GM19452 (cell line): Measurements from ENCODE around the gene COL23A1.

ENCODE experiments used
- ATAC-seq: cut with Tn5 transposase; IDR thresholded peaks from one replicate; pipeline ENCODE4 v1.9.1; 2021; ENCODE audit not compliant: unreplicated experiment

COL23A1 gene

GRCh38 chr5:178349075-178349511, 241.1 kb downstream of the COL23A1 start:
- no peak for ATAC-seq

- ATAC-seq, result no peak
Observed at GRCh38 chr5:178348356-178349074, 241.7 kb downstream of the COL23A1 start.

DNA sequence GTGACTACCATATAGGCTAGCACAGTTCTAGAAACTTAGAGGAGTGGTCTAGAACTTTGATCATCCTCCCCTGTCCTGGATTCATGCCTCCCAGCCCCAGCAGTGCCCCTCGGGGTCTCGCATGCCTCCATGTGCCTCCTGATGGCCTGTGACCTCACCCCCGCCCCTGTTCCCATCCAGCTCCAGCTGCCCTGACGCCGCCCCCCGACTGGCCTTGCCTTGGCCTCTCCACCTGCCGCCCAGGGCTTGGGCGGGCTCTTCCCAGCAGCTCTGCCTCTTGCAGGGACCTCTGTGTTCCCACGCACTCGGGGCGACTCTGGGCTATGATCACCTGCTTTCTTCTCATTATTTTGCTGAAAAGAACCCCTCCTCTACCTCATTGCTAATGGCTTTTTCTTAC, 242.2 kb downstream of the COL23A1 start:
- no peak for ATAC-seq

DNA sequence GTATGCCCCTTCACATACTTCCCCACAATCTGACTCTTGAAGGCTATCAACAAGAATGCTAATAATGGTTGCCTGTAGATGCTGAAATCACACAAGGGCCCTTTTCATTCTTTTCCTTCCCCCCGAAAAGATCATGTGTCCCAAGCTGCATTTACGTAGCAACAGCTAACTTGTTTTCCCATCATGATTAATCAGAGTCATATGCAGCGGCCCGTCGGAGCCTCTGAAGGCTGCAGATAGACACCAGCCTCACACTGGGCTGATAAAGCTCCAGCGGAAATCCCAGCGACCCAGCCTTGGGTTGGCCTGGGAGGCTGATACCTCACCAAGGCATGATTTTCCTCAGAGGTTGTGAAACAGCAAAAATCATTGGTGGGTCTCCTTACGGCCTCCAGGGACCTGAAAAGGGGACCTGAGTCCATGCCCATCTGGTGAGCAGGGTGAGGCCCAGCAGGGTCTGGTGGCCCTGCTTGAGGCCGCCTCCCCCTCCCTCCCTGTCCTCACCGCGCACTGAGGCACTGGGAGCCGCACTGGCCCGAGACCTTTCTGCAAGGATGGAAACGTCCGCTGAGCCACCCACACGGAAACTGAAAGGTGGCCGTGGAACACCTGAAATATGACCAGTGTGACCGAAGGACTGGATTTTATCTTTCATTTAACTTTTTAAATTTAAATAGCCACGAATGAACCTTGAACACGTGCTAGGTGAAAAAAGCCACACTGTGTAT, 243.4 kb downstream of the COL23A1 start:
- ATAC-seq, result no peak

DNA sequence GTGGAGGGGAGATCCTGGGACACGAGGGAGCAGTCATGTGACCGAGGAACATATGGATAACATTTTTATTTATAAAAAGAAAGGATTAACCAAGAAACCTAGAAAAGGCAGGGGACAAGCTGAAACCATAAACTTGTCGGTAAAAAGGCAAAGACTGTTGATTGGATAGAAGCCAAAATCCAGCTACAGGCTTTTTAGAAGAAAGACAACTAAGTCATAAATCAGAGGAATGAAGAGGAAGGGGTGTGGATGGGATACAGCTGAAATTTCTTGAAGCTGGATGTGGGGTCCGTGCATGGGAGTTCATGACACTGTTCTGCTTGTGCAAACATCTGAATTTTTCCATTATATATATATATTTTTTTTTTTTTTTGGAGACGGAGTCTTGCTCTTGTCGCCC, 246.9 kb downstream of the COL23A1 start:
- no peak for ATAC-seq

- ATAC-seq, result no peak
Observed at GRCh38 chr5:178341851-178342140, 248.4 kb downstream of the COL23A1 start.

DNA sequence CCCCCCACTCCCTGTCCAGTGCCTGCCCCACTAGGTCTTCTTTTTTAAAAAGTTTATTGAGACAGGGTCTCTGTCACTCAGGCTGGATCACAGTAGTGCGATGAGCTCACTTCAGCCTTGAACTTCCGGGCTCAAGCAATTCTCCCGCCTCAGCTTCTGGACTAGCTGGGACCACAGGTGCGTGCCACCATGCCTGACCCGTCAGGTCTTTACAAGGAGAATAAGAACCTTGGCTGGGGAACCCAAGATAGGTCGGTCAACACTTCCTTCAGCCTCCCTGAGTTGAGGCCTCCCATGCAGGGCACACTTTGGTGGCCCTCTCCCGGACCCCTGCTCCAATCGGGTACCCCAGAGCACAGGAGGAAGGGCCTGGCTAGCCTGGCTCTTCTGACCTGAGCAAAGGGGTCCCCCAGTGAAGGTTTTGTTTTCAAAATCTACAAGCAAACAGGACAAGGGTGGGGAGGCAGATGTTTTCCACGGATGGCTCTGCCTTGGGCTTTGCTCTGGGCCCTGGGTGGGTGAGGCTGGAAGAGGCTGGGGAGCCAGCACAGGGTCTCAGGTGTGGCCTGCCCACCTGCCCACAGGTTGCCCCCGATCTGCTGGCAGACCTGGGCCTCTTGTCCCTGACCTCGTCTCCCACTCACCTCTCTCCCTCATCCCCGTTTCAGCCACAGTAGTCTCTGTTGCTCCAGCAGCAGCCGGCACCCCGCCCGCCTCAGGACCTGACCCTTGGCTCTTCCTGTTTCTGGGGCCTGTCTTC, 248.9 kb downstream of the COL23A1 start:
- ATAC-seq, result no peak

- no peak for ATAC-seq
Observed at GRCh38 chr5:178340637-178341036, 249.6 kb downstream of the COL23A1 start.

- no peak for ATAC-seq
Observed at GRCh38 chr5:178340187-178340586, 250.0 kb downstream of the COL23A1 start.

- ATAC-seq, result no peak
Observed at GRCh38 chr5:178339272-178339671, 250.9 kb downstream of the COL23A1 start.

- ATAC-seq, result no peak
Observed at GRCh38 chr5:178338750-178339144, 251.4 kb downstream of the COL23A1 start.

GRCh38 chr5:178338126-178338749, 252.0 kb downstream of the COL23A1 start:
- no peak for ATAC-seq

GRCh38 chr5:178337334-178337741, 252.9 kb downstream of the COL23A1 start:
- no peak for ATAC-seq

DNA sequence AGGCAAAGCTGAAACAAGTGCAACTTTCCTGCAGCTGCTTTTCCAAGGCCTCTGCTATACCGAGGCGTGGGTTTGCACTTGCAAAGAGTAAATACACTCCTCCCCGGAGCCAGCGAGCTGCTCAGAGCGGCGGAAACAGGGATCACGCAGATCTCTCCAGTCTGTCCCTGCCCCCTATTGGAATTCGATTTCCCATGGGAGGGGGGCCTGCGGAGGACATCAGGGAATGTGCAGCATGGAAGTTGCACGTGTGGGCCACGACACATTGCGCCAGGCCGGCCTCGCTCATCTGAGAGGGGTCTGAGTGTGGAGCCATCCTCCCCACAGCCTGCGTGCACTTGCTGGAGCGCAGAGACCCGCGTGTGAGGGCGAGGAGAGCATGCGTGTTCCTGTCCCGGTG, 253.3 kb downstream of the COL23A1 start:
- no peak for ATAC-seq

- no peak for ATAC-seq
Observed at GRCh38 chr5:178335302-178336030, 254.7 kb downstream of the COL23A1 start.

GRCh38 chr5:178334861-178335260, 255.3 kb downstream of the COL23A1 start:
- ATAC-seq, result no peak

- no peak for ATAC-seq
Observed at GRCh38 chr5:178333821-178334481, 256.2 kb downstream of the COL23A1 start.

GRCh38 chr5:178332210-178332641, 258.0 kb downstream of the COL23A1 start:
- no peak for ATAC-seq

GRCh38 chr5:178331491-178331996, 258.6 kb downstream of the COL23A1 start:
- no peak for ATAC-seq

DNA sequence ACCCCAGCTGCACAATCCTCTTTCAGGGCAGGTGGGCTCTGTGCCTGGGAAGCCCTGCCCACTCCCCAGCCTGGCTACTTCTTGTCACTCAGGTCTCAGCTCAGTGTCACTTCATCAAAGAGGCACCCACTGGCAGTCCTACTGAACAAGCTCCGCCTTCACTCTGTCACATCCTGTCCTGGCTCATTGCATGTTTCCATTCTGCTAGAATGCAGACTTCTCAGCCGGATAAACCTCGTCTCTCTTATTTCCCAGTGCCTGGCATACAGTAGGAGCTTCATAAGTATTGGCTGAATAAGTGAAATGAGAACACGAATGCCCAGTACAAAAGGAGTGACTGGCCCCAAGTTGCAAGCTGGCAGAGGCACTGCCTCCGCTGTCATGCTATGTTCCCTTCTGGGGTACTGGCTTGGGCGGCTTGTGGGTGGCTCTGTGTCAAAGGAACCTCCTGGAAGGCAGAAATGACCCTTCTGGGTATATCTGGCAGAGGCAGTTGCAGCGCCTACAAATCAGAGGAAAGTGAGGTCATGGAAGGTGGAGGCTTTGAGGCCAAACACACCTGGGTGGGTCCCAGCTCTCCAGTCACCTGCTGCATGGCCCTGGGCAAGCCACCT, 259.3 kb downstream of the COL23A1 start:
- ATAC-seq, result no peak
